RWPE1 (cell line): ENCODE data around the gene FUNDC1.

Experiments
- CTCF ChIA-PET: fragments of 350-600 bp; sonication (Branson Sonifier 250); formaldehyde crosslinking; extraction: SDS; loops from one replicate; lab custom pipeline; 2021; lab: Yijun Ruan, JAX
- POLR2A ChIA-PET: fragments of 400-600 bp; formaldehyde crosslinking; extraction: SDS; loops from one replicate; lab custom pipeline; 2020; ENCODE audit warnings: antibody characterized with exemption; ENCODE audit not compliant: low non-redundant PET; lab: Yijun Ruan, JAX
- DNase-seq: peaks from one replicate; pipeline ENCODE4 v3.0.0; 2012; ENCODE audit warnings: low spot score
- H3K27ac ChIP-seq: fragments of 450-650 bp; 2 replicates; pipeline ENCODE4 v1.5.1; 2017
- TF ChIP-seq, protein P1 (sequence below): fragments of 450-650 bp; conservative IDR thresholded peaks from 2 replicates; pipeline ENCODE4 v1.5.1; 2017; ENCODE audit warnings: low read depth, mild to moderate bottlenecking

Gene FUNDC1

DNA sequence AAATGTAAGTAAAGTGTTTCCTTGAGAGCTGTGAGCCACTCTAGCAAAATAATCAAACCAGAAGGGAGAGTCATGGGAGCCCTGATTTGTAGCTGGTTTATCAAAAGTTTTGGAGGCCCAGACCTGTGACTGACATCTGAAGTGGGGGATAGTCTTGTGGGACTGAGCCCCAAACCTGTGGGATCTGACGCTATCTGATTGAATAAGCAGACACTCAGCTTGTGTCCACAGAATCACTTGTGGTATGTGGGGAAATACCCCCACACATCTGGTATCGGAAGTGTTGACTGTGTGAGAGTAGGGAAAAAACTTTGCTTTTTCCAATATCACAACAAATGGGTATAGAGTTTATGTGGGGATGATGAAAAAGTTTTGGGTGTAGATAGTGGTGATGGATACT is 35.4 kb downstream of the FUNDC1 start:
- DNase-seq = no peak
- ChIA-PET CTCF (no interaction called here), POLR2A (no interaction called here)
- TF ChIP-seq, protein P1, sequence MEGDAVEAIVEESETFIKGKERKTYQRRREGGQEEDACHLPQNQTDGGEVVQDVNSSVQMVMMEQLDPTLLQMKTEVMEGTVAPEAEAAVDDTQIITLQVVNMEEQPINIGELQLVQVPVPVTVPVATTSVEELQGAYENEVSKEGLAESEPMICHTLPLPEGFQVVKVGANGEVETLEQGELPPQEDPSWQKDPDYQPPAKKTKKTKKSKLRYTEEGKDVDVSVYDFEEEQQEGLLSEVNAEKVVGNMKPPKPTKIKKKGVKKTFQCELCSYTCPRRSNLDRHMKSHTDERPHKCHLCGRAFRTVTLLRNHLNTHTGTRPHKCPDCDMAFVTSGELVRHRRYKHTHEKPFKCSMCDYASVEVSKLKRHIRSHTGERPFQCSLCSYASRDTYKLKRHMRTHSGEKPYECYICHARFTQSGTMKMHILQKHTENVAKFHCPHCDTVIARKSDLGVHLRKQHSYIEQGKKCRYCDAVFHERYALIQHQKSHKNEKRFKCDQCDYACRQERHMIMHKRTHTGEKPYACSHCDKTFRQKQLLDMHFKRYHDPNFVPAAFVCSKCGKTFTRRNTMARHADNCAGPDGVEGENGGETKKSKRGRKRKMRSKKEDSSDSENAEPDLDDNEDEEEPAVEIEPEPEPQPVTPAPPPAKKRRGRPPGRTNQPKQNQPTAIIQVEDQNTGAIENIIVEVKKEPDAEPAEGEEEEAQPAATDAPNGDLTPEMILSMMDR = no peak
- no peak overlapping the region for H3K27ac ChIP-seq

- no peak for DNase-seq
- TF ChIP-seq, protein P1 = no peak
- H3K27ac ChIP-seq = no peak overlapping the region
- ChIA-PET POLR2A (no interaction called here), CTCF (no interaction called here)
Measured at GRCh38 chrX:44506678-44507077, 36.0 kb downstream of the FUNDC1 start.

GRCh38 chrX:44503560-44503959 is 39.1 kb downstream of the FUNDC1 start:
- DNase-seq = no peak
- CTCF ChIA-PET = interaction anchor here (0.6 to 0.7 kb wide), 2 partner anchors 14 to 70 kb away, joined by 3 to 6 read pairs; no protein-coding TSS in a partner anchor
- TF ChIP-seq, protein P1 = no peak
- no peak overlapping the region for H3K27ac ChIP-seq
- POLR2A ChIA-PET = no interaction called here

- ChIA-PET CTCF (no interaction called here), POLR2A (no interaction called here)
- TF ChIP-seq, protein P1 = no peak
- no peak for DNase-seq
- H3K27ac ChIP-seq = no peak overlapping the region
Measured at GRCh38 chrX:44495091-44495490, 47.6 kb downstream of the FUNDC1 start.

DNA sequence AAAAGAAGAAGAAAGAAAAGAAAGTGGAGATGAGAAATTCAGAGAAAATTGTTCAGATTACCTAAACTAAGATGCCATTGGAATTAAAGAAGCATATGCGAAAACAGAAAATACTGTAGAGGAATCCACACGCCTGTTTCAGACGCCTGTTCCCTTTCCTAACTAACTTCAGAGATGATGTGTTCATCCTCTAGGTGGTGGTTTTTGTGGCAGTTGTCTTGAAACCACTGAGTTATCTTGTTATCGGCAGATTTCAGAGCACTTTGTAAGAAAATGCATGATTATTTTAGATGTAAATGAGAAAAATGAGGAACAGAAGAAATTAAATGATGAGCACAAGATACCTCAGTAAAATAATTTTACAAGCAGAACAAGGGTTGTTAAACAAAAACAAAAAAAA is 48.3 kb downstream of the FUNDC1 start:
- TF ChIP-seq, protein P1 = no peak
- no peak overlapping the region for H3K27ac ChIP-seq
- ChIA-PET POLR2A (no interaction called here), CTCF (no interaction called here)
- DNase-seq = no peak

- H3K27ac ChIP-seq = no peak overlapping the region
- CTCF ChIA-PET = interaction anchor here (0.5 kb wide), 1 partner anchor 14 kb away, joined by 3 read pairs; no protein-coding TSS in a partner anchor
- DNase-seq = no peak
- POLR2A ChIA-PET = no interaction called here
- TF ChIP-seq, protein P1 = no peak
Measured at GRCh38 chrX:44489515-44489914, 53.1 kb downstream of the FUNDC1 start.
